Anterior cingulate cortex (tissue), 58 donors: Measurements from ENCODE around the gene SPRYD3.
"Not testable (repeated sequence)": the region's sequence is repeated elsewhere in the genome, so short reads cannot be mapped to it uniquely, and the experiment has no call there.

ENCODE experiments used
- DNase-seq, 58 donors: peaks; one replicate each; lab custom pipeline; 2025; lab: John Stamatoyannopoulos, UW

SPRYD3 gene

DNA sequence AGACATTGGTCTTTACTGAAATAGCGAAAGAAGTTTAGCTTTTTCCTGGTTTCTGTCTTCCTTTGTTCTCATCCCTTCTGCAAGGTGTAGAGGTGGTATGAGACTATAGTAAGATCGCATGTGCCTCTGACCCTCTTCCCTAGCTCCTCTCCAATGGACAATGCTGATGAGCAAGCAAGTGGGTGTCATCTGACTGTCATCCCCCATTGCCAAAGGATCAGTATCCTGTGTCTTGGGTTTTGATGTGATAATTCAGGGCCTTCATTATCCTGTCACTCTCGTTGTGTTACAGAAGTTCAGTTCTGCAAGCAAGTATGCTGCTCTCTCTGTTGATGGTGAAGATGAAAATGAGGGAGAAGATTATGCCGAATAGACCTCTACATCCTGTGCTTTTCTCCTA is 39.3 kb downstream of the SPRYD3 start:
- DNase-seq = no peak

DNA sequence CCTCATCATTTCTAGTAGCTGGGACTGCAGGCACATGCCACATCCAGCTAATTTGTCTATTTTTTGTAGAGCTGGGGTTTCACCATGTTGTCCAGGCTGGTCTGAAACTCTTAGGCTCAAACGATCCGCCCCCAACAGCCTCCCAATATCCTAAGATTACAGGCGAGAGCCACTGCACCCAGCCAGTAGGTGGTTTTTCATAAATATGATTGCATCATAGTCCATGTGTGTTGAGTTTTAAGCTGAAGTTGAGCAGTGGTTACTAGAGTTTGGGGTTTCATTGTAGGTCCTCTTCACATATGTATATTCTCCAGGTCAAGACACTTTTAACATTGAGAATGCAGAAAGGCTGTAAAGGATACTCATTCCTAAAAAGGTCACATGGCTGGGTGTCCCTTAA is 42.4 kb downstream of the SPRYD3 start:
- no peak for DNase-seq

DNA sequence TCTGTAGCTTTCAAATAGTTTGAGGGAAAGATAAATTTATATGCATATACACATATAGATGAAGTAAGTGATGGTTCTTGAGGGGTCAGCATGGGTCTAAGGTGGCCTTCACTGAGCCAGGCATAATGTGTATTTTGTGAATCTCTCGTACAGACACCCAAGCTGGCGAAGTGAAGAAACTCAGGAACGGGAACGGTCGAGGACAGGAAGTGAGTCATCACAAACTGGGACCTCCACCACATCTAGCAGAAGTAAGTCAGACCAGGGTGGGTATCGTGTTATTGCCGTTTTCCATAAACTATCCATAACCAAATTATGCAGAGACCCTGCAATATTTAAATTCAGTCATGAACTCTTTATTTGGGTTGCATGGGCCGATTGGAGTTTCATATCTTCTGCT is 44.7 kb downstream of the SPRYD3 start:
- no peak for DNase-seq

DNA sequence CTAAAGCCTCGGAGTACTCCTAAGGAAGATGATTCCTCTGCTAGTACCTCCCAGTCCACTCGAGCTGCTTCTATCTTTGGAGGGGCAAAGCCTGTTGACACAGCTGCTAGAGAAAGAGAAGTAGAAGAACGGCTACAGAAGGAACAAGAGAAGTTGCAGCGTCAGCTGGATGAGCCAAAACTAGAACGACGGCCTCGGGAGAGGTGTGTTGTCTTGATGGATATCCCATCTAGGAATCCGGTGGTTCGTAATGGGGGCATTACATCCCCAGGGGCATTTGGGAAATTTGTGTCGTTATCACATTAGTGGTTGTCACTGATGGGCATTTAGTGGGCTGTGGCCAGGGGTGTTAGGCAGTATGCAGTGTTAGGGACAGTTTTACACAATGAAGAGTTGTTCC is 45.4 kb downstream of the SPRYD3 start:
- not testable (repeated sequence) for DNase-seq

DNA sequence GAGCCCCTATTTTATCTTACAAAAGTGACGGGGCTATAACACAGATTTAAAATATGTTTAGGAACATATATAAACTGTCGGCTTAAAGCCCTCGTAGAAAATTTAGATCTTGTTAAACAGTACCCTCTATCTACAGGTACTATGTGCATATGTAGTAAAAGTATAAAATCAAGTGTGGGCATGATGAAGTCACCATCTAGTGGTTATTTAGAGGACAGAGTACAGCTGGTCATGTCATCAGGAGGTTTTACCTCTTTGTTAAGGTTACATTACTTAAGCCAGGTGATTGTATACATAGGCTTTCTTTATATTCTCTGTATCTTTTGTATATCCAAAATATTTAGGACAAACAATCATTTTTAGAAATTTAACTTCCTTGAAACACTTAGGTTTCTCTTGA is 47.6 kb downstream of the SPRYD3 start:
- no peak for DNase-seq

DNA sequence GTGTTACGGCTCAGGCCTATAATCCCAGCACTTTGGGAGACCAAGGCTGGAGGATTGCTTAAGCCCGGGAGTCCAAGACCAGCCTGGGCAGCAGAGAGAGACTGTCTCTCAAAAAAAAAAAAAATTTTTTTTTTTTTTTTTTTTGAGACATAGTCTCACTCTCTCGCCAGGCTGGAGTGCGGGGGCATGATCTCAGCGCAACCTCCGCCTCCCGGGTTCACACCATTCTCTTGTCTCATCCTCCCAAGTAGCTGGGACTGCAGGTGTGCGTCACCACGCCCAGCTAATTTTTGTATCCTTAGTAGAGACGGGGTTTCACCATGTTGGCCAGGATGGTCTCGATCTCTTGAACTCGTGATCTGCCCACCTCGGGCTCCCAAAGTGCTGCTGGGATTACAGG is 52.2 kb downstream of the SPRYD3 start:
- DNase-seq = not testable (repeated sequence)

DNA sequence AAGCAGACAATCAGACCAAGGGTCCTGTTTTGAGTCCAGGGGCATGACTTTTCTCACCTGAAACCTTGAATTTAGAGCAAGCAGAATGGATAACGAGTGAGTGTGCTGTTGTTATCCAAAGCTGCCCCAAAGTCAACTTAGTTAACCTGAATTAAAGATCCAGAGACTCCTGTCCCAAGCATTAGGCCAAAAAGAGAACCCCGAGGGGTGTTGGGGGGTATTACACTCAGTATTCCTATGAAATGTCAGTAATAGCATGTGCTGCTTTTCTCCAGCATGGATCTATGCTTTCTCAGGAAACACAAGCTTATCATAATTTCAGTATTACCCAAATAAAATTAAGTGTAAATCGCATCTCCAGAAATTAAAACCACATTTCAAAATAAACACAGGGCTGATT is 53.9 kb downstream of the SPRYD3 start:
- DNase-seq = no peak

DNA sequence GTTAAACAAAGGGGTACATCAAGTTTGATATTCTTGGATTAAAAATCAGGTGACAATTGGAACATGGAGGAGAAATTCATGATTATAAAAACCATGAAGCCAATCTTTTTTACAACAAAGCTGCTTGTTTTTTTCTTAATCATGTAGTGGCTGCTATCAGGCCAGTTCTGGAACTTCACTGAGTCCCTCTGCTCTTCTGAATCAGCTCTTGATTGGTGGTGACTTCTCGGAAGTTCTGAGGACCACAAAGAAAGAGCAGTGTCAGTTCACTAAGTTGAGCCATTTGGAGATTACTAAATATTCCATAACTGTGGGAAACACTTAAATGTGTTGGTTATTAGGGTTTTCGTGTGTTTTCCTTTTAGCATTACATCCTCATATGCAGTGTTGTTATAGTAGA is 64.5 kb downstream of the SPRYD3 start:
- DNase-seq = no peak
